ENCODE measurements around the gene RIN2. TPM values are rescaled to one million over a fixed set of nuclear protein-coding genes. Genes with fewer than 3 reads are reported as not detected.

Gene RIN2
- total RNA-seq, 1 donor: 102 TPM

- DNase-seq (ENCODE audit: low read depth): no peak
- no peak for TF ChIP-seq CTCF (IDR thresholded peaks at IDR 0.05; ENCODE audit: insufficient read depth, low read depth, low read length)
- H3K4me3 ChIP-seq (ENCODE audit: low read depth, low read length): no peak overlapping the region
Measured at GRCh38 chr20:19769507-19769906, 11.4 kb downstream of the RIN2 start.

- TF ChIP-seq CTCF (IDR thresholded peaks at IDR 0.05; ENCODE audit: insufficient read depth, low read depth, low read length): no peak
Measured at GRCh38 chr20:19770375-19770774, 12.3 kb downstream of the RIN2 start.

GRCh38 chr20:19771031-19771430 is 13.0 kb downstream of the RIN2 start:
- no peak overlapping the region for H3K4me3 ChIP-seq (ENCODE audit: low read depth, low read length)
- no peak for DNase-seq (ENCODE audit: low read depth)
- TF ChIP-seq CTCF (IDR thresholded peaks at IDR 0.05; ENCODE audit: insufficient read depth, low read depth, low read length): no peak

More at GRCh38 chr20:19770375-19770774, 12.3 kb downstream of the RIN2 start:
- peak; percentile 18 for DNase-seq (ENCODE audit: low read depth)
- H3K4me3 ChIP-seq (ENCODE audit: low read depth, low read length): no peak overlapping the region

- no peak for TF ChIP-seq CTCF (IDR thresholded peaks at IDR 0.05; ENCODE audit: insufficient read depth, low read depth, low read length)
- no peak for DNase-seq (ENCODE audit: low read depth)
- H3K4me3 ChIP-seq (ENCODE audit: low read depth, low read length): no peak overlapping the region
Measured at GRCh38 chr20:19773471-19773870, 15.4 kb downstream of the RIN2 start.

GRCh38 chr20:19774135-19774933 is 16.3 kb downstream of the RIN2 start:
- TF ChIP-seq CTCF (IDR thresholded peaks at IDR 0.05; ENCODE audit: insufficient read depth, low read depth, low read length): no peak
- peak; percentile 11 for DNase-seq (ENCODE audit: low read depth)
- no peak overlapping the region for H3K4me3 ChIP-seq (ENCODE audit: low read depth, low read length)

GRCh38 chr20:19775353-19776253 is 17.5 kb downstream of the RIN2 start:
- H3K4me3 ChIP-seq (ENCODE audit: low read depth, low read length): no peak overlapping the region
- TF ChIP-seq CTCF (IDR thresholded peaks at IDR 0.05; ENCODE audit: insufficient read depth, low read depth, low read length): no peak
- DNase-seq (ENCODE audit: low read depth): peak; percentile 82
